ENCODE results near the gene RASA2. TPM values are rescaled to one million over a fixed set of nuclear protein-coding genes. Genes with fewer than 3 reads are reported as not detected.
"Not testable (repeated sequence)": the region's sequence is repeated elsewhere in the genome, so short reads cannot be mapped to it uniquely, and the experiment has no call there.

Gene RASA2
- total RNA-seq, 1 donor from 2014 or later: 15.1 TPM

GRCh38 chr3:141491081-141491480 is 4.3 kb downstream of the RASA2 start:
- no peak for DNase-seq (ENCODE audit: low read depth)
- H3K4me3 ChIP-seq (ENCODE audit: low read depth, low read length): no peak overlapping the region
- TF ChIP-seq CTCF (conservative IDR thresholded peaks at IDR 0.05; ENCODE audit: low read depth, low read length): no peak

- TF ChIP-seq CTCF (conservative IDR thresholded peaks at IDR 0.05; ENCODE audit: low read depth, low read length): no peak
- DNase-seq (ENCODE audit: low read depth): no peak
- no peak overlapping the region for H3K4me3 ChIP-seq (ENCODE audit: low read depth, low read length)
Measured at GRCh38 chr3:141491929-141492328, 5.1 kb downstream of the RASA2 start.

GRCh38 chr3:141493184-141493583 is 6.4 kb downstream of the RASA2 start:
- DNase-seq (ENCODE audit: low read depth): no peak
- TF ChIP-seq CTCF (conservative IDR thresholded peaks at IDR 0.05; ENCODE audit: low read depth, low read length): no peak
- H3K4me3 ChIP-seq (ENCODE audit: low read depth, low read length): no peak overlapping the region

GRCh38 chr3:141497589-141497988 is 10.8 kb downstream of the RASA2 start:
- not testable (repeated sequence) for H3K4me3 ChIP-seq (ENCODE audit: low read depth, low read length); DNase-seq (ENCODE audit: low read depth)

- TF ChIP-seq CTCF (conservative IDR thresholded peaks at IDR 0.05; ENCODE audit: low read depth, low read length): no peak
- DNase-seq (ENCODE audit: low read depth): no peak
- no peak overlapping the region for H3K4me3 ChIP-seq (ENCODE audit: low read depth, low read length)
Measured at GRCh38 chr3:141498598-141499223, 11.9 kb downstream of the RASA2 start.

- TF ChIP-seq CTCF (conservative IDR thresholded peaks at IDR 0.05; ENCODE audit: low read depth, low read length): no peak
- DNase-seq (ENCODE audit: low read depth): no peak
- no peak overlapping the region for H3K4me3 ChIP-seq (ENCODE audit: low read depth, low read length)
Measured at GRCh38 chr3:141499284-141499683, 12.5 kb downstream of the RASA2 start.

- no peak overlapping the region for H3K4me3 ChIP-seq (ENCODE audit: low read depth, low read length)
- no peak for DNase-seq (ENCODE audit: low read depth)
- TF ChIP-seq CTCF (conservative IDR thresholded peaks at IDR 0.05; ENCODE audit: low read depth, low read length): no peak
Measured at GRCh38 chr3:141499965-141500364, 13.1 kb downstream of the RASA2 start.
